ENCODE measurements around the gene USP20. TPM values are rescaled to one million over a fixed set of nuclear protein-coding genes. Genes with fewer than 3 reads are reported as not detected.

The USP20 gene
- total RNA-seq, 6 experiments from 2014 or later = 7.5 to 14.0 (median 10.8) TPM

DNA sequence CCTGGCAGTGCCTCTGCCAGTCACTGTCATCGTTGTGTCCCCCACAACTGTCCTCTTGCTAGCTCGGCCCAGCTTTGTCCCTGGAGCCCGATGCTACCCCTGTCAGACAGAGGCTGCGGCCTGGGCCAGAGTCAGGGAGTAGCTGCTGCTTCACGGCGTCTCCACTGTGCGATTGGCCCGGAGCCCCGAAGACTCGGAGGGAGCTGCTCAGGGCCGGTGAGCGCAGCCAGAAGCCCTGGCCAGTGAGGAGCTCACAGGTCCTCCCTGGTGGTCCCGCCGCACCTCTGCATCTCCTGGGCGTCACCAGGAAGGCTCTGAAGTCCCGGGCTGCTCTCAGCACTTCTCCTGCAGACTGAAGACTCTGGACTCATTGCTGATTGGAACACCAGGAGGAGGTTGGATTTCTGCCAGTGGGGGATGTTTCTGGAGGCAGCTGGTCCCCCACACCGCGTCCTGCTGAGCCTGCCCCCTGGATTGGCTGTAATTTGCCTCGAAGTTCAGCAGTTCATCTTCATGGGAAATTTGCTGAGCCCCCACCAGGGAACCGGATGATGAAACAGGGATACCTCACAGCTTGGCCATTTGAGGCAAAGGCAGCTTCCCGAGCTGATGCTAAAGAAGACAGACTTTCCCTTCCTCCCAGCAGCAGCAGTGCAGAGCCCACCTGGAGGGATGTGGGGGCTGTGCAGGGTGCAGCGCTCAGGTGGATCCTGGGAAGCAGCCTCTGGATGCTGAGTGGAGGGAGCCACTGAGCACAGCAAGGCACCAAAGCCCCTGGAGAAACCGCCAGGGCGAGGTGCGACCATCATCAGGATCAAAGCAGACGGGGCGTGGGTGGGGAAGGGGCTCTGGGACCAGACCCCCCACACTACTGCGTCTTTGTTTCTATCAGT lies 45.6 kb downstream of the USP20 start:
- no peaks in the 10 kb centered on the region for H3K27me3 ChIP-seq
- TF ChIP-seq POLR2A (IDR thresholded peaks at IDR 0.05) = no peak
- TF ChIP-seq, protein P1, sequence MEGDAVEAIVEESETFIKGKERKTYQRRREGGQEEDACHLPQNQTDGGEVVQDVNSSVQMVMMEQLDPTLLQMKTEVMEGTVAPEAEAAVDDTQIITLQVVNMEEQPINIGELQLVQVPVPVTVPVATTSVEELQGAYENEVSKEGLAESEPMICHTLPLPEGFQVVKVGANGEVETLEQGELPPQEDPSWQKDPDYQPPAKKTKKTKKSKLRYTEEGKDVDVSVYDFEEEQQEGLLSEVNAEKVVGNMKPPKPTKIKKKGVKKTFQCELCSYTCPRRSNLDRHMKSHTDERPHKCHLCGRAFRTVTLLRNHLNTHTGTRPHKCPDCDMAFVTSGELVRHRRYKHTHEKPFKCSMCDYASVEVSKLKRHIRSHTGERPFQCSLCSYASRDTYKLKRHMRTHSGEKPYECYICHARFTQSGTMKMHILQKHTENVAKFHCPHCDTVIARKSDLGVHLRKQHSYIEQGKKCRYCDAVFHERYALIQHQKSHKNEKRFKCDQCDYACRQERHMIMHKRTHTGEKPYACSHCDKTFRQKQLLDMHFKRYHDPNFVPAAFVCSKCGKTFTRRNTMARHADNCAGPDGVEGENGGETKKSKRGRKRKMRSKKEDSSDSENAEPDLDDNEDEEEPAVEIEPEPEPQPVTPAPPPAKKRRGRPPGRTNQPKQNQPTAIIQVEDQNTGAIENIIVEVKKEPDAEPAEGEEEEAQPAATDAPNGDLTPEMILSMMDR (IDR thresholded peaks at IDR 0.05) = no peak
- H3K9me3 ChIP-seq = no peaks in the 10 kb centered on the region
- no peak for ATAC-seq
- no peak overlapping the region for H3K4me3 ChIP-seq
- peaks cover 0 to 17% (median 0%) of the 10 kb centered on the region in 4 donors for H3K36me3 ChIP-seq
- 100% methylated on average over 4 of the region's 28 CpGs for WGBS (ENCODE audit: insufficient coverage, low coverage, low lambda C conversion rate, missing lambda C conversion rate)
- intact Hi-C loops (cut with DNase I) = loop anchor here in 1 of 2 donors (10.0 kb wide), 1 partner anchor 224 kb away; no protein-coding TSS in a partner anchor
- H3K4me1 ChIP-seq = peaks cover 0 to 22% (median 2%) of the 10 kb centered on the region in 4 donors
- no peak for DNase-seq
- H3K27ac ChIP-seq = no peak overlapping the region

DNA sequence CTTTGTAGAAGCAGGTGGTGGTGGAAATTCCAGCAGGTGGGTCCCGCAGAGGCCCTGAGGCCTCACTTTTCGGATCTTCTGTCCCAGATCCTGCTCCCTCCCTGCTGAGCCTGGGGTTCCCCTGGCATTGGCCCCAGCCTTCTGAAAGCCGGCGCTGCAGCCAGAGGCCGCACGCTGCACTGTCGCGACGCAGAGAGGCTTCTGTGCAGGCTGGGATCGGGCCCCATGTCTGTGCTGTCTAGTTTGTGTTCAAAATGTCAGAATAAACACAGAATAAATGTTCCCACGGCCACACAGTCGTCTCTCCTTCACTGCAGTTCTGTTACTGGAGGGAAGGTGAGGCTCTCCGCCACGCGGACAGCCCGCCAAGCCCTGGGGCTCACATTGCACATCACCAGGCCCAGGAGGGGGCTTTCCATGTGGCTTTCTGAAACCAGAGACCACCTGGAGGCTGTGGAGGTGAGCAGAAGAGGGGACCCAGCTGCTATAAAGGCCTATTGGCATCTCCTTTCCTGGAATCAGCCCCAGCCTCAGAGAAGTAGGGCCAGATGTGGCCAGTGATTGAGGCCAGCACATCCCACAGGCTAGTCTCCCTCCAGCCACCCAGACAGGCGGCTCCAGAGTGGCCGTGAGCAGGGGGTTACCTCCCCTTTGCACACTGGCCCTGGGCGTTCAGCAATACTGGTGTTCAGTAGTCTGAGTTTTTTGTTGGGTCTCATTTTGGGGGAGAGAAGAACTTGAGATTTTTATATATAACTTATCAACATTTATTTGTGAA lies 46.5 kb downstream of the USP20 start:
- peaks cover 0 to 13% (median 0%) of the 10 kb centered on the region in 4 donors for H3K36me3 ChIP-seq
- no peak overlapping the region for H3K4me3 ChIP-seq
- no peak overlapping the region for H3K27ac ChIP-seq
- intact Hi-C loops (cut with DNase I) = loop anchor here in 1 of 2 donors (10.0 kb wide), 1 partner anchor 223 kb away; no protein-coding TSS in a partner anchor
- H3K9me3 ChIP-seq = no peaks in the 10 kb centered on the region
- no peak for ATAC-seq
- H3K4me1 ChIP-seq = peaks cover 0 to 25% (median 2%) of the 10 kb centered on the region in 4 donors
- H3K27me3 ChIP-seq = no peaks in the 10 kb centered on the region
- no peak for TF ChIP-seq POLR2A (IDR thresholded peaks at IDR 0.05)
- TF ChIP-seq, protein P1 (IDR thresholded peaks at IDR 0.05) = no peak
- 94% methylated on average over 9 of the region's 19 CpGs for WGBS (ENCODE audit: insufficient coverage, low coverage, low lambda C conversion rate, missing lambda C conversion rate)
- DNase-seq = no peak

DNA sequence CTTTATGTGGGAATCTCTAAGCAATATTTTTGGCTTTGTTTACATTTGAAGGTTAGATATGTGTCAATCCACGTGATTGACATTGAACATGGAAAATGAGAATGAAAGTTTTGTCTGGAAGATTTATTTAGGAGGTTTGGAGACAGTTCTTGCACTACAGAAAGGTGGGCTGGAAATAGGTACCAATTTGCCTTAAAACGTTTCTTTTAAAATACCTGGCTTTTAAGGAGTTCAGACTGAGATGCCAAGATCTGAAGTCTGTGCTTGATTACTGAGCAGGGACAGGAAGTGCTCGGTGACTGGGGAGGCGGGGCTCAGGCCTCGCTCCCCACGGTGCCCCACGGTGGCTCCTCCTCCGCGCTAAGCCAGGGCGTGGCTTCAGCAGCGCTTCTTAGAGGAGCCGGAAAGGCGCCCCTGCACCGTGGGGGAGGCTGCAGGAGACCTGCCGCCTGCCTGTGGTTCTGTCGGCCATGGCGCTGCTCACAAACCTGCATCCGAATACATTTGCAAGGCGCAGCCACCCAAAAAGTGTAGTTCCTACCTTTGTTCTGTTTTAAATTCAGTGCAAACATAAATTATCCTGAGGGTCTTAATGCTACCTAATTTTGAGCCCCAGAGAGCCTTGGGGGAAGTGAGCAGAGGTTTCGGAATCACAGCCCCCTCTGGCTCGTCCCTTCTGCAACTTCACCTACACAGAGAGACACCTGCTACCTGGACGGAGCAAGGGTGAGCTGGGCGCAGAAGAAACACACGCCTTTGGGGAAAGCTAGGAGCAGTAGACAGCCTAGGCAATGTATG lies 49.2 kb downstream of the USP20 start:
- Histone ChIP-seq H3K9me3 (no peaks in the 10 kb centered on the region), H3K36me3 (peaks cover 0 to 13% (median 0%) of the 10 kb centered on the region in 4 donors), H3K27ac (peak overlapping the region; percentile 28 to 68 (median 60)), H3K27me3 (no peaks in the 10 kb centered on the region), H3K4me3 (peak overlapping the region; percentile 12 to 49 (median 26)), H3K4me1 (peaks cover 0 to 25% (median 2%) of the 10 kb centered on the region in 4 donors)
- ATAC-seq (peak; percentile 81 to 88 (median 86)), DNase-seq (peak; percentile 89 to 93 (median 92))
- TF ChIP-seq, protein P1 (IDR thresholded peaks at IDR 0.05) = no peak
- TF ChIP-seq POLR2A (IDR thresholded peaks at IDR 0.05) = peak; percentile 31
- intact Hi-C loops (cut with DNase I) = loop anchor here in 1 of 2 donors (10.0 kb wide), 1 partner anchor 220 kb away; no protein-coding TSS in a partner anchor
- WGBS (ENCODE audit: insufficient coverage, low coverage, low lambda C conversion rate, missing lambda C conversion rate) = 1% methylated on average over 19 of the region's 24 CpGs
